GM12873 (cell line): ENCODE results near the gene RFX3.

Experiments used
- CTCF ChIP-seq: IDR thresholded peaks from 2 replicates; pipeline ENCODE4 v1.5.1; 2012; ENCODE audit warnings: low read depth, mild to moderate bottlenecking, moderate library complexity, low read length, control low read depth; ENCODE audit not compliant: insufficient read depth; ENCODE audit errors: missing control alignments

The RFX3 gene

GRCh38 chr9:3308609-3309008 is 217.2 kb downstream of the RFX3 start:
- no peak for TF ChIP-seq CTCF

GRCh38 chr9:3299872-3300271 is 225.9 kb downstream of the RFX3 start:
- no peak for TF ChIP-seq CTCF

- no peak for TF ChIP-seq CTCF
Observed at GRCh38 chr9:3296536-3296935, 229.3 kb downstream of the RFX3 start.

GRCh38 chr9:3292311-3292710 is 233.5 kb downstream of the RFX3 start:
- no peak for TF ChIP-seq CTCF

- TF ChIP-seq CTCF, result no peak
Observed at GRCh38 chr9:3290231-3290840, 235.5 kb downstream of the RFX3 start.

- TF ChIP-seq CTCF, result no peak
Observed at GRCh38 chr9:3288686-3289085, 237.1 kb downstream of the RFX3 start.

GRCh38 chr9:3285365-3286161 is 240.2 kb downstream of the RFX3 start:
- no peak for TF ChIP-seq CTCF
